ENCODE results near the gene HS2ST1.

HS2ST1 gene

DNA sequence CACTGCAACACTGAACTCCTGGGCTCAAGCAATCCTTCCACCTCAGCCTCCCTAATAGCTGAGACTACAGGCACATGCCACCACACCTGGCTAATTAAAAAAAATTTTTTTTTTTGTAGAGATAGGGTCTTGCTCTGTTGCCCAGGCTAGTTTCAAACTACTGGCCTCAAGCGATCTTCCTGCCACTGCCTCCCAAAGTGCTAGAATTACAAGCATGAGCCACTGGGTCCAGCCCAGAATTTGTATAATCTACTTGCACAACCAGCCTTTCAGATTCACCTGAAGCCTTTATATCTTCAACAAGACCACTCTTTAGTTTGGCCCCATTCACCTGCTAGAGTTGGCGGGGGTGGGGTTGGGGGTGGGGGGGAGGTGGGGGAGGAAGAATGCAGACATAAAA, 232.6 kb downstream of the HS2ST1 start:
- no peaks in the 10 kb centered on the region for H3K9me3 Mint-ChIP-seq

GRCh38 chr1:87147851-87148250, 233.4 kb downstream of the HS2ST1 start:
- Mint-ChIP-seq H3K9me3 (no peaks in the 10 kb centered on the region), H3K27ac (no peak overlapping the region), H3K4me1 (peaks cover 11% of the 10 kb centered on the region), H3K4me3 (no peak overlapping the region), H3K36me3 (no peaks in the 10 kb centered on the region)
- no peak for ATAC-seq
- no peak for DNase-seq (ENCODE audit: low spot score in 2 of 2)

More for the DNA sequence above, 232.6 kb downstream of the HS2ST1 start:
- no peak for ATAC-seq
- Mint-ChIP-seq H3K4me1 (peaks cover 8% of the 10 kb centered on the region), H3K36me3 (no peaks in the 10 kb centered on the region), H3K27ac (no peak overlapping the region), H3K4me3 (no peak overlapping the region)
- no peak for DNase-seq (ENCODE audit: low spot score in 2 of 2)

DNA sequence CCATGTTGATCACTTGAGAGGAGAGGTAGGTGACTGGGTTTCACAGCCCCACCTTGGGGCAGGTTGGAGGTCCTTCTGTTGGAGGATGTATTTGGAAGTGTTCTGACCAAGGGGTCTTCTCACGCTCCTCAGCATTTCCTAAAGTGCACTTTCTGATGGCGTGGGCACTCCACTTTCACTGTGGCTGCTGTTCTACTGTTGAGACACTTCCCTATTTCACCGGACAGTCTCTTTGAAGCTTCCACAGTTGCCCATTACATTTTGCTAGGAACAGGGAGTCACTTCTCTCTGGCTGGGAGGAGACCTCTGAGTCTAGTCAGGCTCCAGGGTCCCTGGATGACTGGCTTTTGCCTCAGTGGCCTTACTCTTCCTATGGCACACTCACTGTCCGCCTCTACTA, 234.2 kb downstream of the HS2ST1 start:
- Mint-ChIP-seq H3K27ac (no peak overlapping the region), H3K9me3 (no peaks in the 10 kb centered on the region), H3K4me3 (no peak overlapping the region), H3K36me3 (no peaks in the 10 kb centered on the region), H3K4me1 (peaks cover 11% of the 10 kb centered on the region)
- ATAC-seq, result no peak
- no peak for DNase-seq (ENCODE audit: low spot score in 2 of 2)

- ATAC-seq (no peak), DNase-seq (ENCODE audit: low spot score in 2 of 2) (no peak)
- Mint-ChIP-seq H3K4me1 (peaks cover 11% of the 10 kb centered on the region), H3K27ac (no peak overlapping the region), H3K36me3 (no peaks in the 10 kb centered on the region), H3K4me3 (no peak overlapping the region), H3K9me3 (no peaks in the 10 kb centered on the region)
Measured at GRCh38 chr1:87149241-87150041, 235.0 kb downstream of the HS2ST1 start.

- Mint-ChIP-seq H3K4me3 (no peak overlapping the region), H3K4me1 (peaks cover 11% of the 10 kb centered on the region), H3K36me3 (no peaks in the 10 kb centered on the region), H3K27ac (no peak overlapping the region), H3K9me3 (no peaks in the 10 kb centered on the region)
- no peak for DNase-seq (ENCODE audit: low spot score in 2 of 2)
- ATAC-seq, result no peak
Measured at GRCh38 chr1:87150143-87150542, 235.7 kb downstream of the HS2ST1 start.

DNA sequence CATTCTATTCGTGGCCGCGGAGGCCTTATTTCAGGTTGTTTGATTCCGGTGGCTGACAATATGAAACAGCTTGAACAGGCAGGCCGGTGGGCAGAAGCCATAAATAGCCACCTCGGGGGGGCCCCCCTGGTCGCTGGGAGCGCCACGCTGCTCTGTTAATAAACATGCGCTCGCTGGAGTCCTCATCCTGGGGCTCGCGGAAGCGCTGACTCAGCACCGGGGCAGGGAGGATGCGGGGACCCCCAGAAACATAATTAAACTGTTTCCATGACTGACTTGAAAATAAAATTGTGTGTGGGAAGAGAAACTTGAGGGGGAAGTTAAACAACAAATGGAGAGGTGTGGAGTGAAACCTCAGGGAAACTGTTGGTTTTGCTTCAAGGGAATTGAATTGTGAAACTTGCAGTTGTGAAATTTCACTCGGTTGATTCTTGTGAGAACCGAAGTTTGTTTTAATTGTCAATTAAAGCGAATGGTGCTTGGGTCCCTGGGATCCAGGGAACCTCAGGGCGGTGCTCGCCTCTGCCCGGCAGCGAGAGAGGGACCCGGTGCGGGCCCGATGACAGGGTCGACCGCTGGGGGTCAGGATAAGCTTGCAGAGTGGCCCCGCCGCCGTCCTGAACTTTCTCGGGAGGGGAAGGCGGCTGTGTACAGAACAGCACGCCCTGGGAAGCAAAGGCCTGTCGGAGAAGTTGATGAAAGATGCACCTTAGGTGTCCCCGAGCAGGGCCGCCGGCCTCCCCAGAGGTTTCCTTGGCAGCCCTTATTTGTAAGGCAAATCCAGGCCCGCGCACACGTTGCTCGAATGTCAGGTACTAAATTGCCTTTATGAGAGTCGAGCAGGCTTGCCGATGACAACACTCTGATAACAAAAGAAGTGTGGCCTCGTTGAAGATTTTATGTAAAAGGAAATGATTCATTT, 237.3 kb downstream of the HS2ST1 start:
- Mint-ChIP-seq H3K9me3 (no peaks in the 10 kb centered on the region), H3K36me3 (no peaks in the 10 kb centered on the region), H3K27ac (peak overlapping the region; percentile 29), H3K4me1 (peaks cover 11% of the 10 kb centered on the region), H3K4me3 (peak overlapping the region; percentile 67)
- ATAC-seq (peak; percentile 66), DNase-seq (ENCODE audit: low spot score in 2 of 2) (peak; percentile 9 to 50)

DNA sequence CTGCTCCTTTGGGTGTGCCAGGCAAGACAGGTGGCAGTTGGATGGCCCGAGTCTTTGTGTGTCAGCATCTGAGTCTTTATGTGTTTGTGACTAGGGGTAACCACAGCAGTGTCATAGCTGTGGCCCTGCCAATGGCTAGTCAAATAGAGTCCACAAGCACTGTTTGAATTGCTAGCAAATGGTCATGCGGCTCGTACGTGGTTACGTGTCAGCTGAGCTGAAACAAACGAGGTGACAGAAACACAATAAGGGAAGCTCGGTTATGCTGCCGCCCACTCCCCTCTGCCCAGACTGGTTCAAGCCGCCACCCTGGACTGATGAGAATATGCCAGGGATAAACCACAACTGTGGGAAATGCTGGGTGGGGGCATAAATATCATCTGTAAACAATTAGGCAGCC, 239.9 kb downstream of the HS2ST1 start:
- DNase-seq (ENCODE audit: low spot score in 2 of 2), result no peak
- no peaks in the 10 kb centered on the region for H3K9me3 Mint-ChIP-seq
- H3K27ac Mint-ChIP-seq, result no peak overlapping the region
- no peak for ATAC-seq
- no peaks in the 10 kb centered on the region for H3K36me3 Mint-ChIP-seq
- H3K4me1 Mint-ChIP-seq, result peaks cover 11% of the 10 kb centered on the region
- no peak overlapping the region for H3K4me3 Mint-ChIP-seq

DNA sequence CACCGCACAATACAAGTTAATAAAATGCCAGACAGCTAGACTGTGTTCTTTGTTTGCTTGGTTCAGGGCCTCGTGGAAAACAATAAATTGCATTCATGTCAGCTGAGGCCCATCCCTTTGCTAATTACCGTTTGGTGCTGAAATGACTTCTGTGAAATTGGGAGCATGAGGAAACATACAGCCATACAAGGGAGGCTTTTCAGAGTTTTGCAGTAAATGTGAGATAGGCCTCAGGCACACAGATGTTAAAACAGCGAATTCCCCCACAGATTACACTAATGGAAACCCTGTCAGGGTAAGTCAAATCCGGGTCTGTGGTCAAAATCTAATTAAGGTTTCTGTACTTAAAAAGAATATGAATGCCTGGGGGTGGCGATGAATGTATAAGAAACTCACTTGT, 240.7 kb downstream of the HS2ST1 start:
- ATAC-seq, result no peak

GRCh38 chr1:87155648-87156047, 241.2 kb downstream of the HS2ST1 start:
- no peak for DNase-seq (ENCODE audit: low spot score in 2 of 2)
- no peak overlapping the region for H3K27ac Mint-ChIP-seq
- peaks cover 11% of the 10 kb centered on the region for H3K4me1 Mint-ChIP-seq
- H3K4me3 Mint-ChIP-seq, result no peak overlapping the region
- ATAC-seq, result no peak
- H3K36me3 Mint-ChIP-seq, result no peaks in the 10 kb centered on the region
- no peaks in the 10 kb centered on the region for H3K9me3 Mint-ChIP-seq

More for the DNA sequence above, 240.7 kb downstream of the HS2ST1 start:
- DNase-seq (ENCODE audit: low spot score in 2 of 2), result no peak
- Mint-ChIP-seq H3K4me1 (peaks cover 11% of the 10 kb centered on the region), H3K27ac (no peak overlapping the region), H3K9me3 (no peaks in the 10 kb centered on the region), H3K4me3 (no peak overlapping the region), H3K36me3 (no peaks in the 10 kb centered on the region)

DNA sequence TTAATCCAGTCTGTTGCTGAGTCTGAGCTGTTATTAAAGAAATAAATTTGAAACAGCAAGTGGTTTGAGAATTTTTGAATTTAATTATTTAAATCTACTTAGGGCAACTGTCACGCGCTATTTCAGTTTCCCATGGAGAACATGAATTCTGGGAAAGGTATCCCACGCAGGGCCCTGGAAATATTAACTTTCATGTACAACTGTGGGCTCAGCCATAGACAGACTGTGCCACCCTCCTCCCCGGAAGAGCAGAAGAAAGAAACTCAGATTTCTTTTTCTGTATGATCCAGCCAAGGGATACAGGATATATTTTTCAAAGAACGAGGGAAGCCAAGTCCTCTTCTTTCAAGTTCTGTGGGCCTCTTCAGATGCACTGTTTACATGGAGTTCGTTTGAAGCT, 241.7 kb downstream of the HS2ST1 start:
- peaks cover 11% of the 10 kb centered on the region for H3K4me1 Mint-ChIP-seq
- no peak overlapping the region for H3K4me3 Mint-ChIP-seq
- ATAC-seq (no peak), DNase-seq (ENCODE audit: low spot score in 2 of 2) (no peak)
- H3K36me3 Mint-ChIP-seq, result no peaks in the 10 kb centered on the region
- no peak overlapping the region for H3K27ac Mint-ChIP-seq
- no peaks in the 10 kb centered on the region for H3K9me3 Mint-ChIP-seq

- no peaks in the 10 kb centered on the region for H3K4me1 Mint-ChIP-seq
- ATAC-seq, result no peak
- no peaks in the 10 kb centered on the region for H3K36me3 Mint-ChIP-seq
Measured at GRCh38 chr1:87159378-87159915, 245.0 kb downstream of the HS2ST1 start.

More at GRCh38 chr1:87159378-87159915, 245.0 kb downstream of the HS2ST1 start:
- H3K27ac Mint-ChIP-seq, result no peak overlapping the region
- DNase-seq (ENCODE audit: low spot score in 2 of 2), result no peak
- no peaks in the 10 kb centered on the region for H3K9me3 Mint-ChIP-seq
- H3K4me3 Mint-ChIP-seq, result no peak overlapping the region

Measured in stimulated activated effector memory CD8-positive, alpha-beta T cell treated with anti-CD3 and anti-CD28 coated beads, Interleukin-12 subunit alpha, Interleukin-12 subunit beta, amount 100 ng/mL, for 72 hours (primary cell).